ENCODE data around the gene OR6M1.
A peak's percentile ranks its signal among the peaks of the same experiment; 100 is the strongest.

The OR6M1 gene

GRCh38 chr11:123765601-123766000 lies 40.5 kb downstream of the OR6M1 start:
- DNase-seq (no peak), ATAC-seq (replicated peaks) (no peak)
- Mint-ChIP-seq H3K36me3 (peaks cover 3 to 4% of the 10 kb centered on the region in 2 donors), H3K4me1 (no peaks in the 10 kb centered on the region), H3K27ac (no peak overlapping the region), H3K9me3 (peaks cover 13 to 21% of the 10 kb centered on the region in 2 donors), H3K27me3 (peaks cover 17 to 32% of the 10 kb centered on the region in 2 donors), H3K4me3 (no peak overlapping the region)

GRCh38 chr11:123762422-123762821 lies 43.7 kb downstream of the OR6M1 start:
- Mint-ChIP-seq H3K9me3 (peaks cover 13 to 21% of the 10 kb centered on the region in 2 donors), H3K36me3 (peaks cover 3 to 4% of the 10 kb centered on the region in 2 donors), H3K4me1 (no peaks in the 10 kb centered on the region), H3K4me3 (no peak overlapping the region), H3K27me3 (peaks cover 6 to 29% of the 10 kb centered on the region in 2 donors), H3K27ac (no peak overlapping the region)
- ATAC-seq (replicated peaks) (no peak), DNase-seq (no peak)

GRCh38 chr11:123760894-123761293 lies 45.3 kb downstream of the OR6M1 start:
- Mint-ChIP-seq H3K4me3 (no peak overlapping the region), H3K36me3 (peaks cover 3 to 4% of the 10 kb centered on the region in 2 donors), H3K27me3 (peaks cover 7 to 39% of the 10 kb centered on the region in 2 donors), H3K27ac (no peak overlapping the region), H3K4me1 (peaks cover 0 to 3% of the 10 kb centered on the region in 2 donors), H3K9me3 (peaks cover 13 to 21% of the 10 kb centered on the region in 2 donors)
- peak in 1 of 2 donors; percentile 20 for ATAC-seq (replicated peaks)
- no peak for DNase-seq

GRCh38 chr11:123757976-123758375 lies 48.2 kb downstream of the OR6M1 start:
- Mint-ChIP-seq H3K9me3 (peaks cover 10 to 11% of the 10 kb centered on the region in 2 donors), H3K27me3 (peaks cover 13 to 28% of the 10 kb centered on the region in 2 donors), H3K4me1 (peaks cover 3 to 6% of the 10 kb centered on the region in 2 donors), H3K27ac (no peak overlapping the region), H3K36me3 (peaks cover 3 to 6% of the 10 kb centered on the region in 2 donors), H3K4me3 (no peak overlapping the region)
- ATAC-seq (replicated peaks), result no peak
- DNase-seq, result no peak

GRCh38 chr11:123755813-123756212 lies 50.3 kb downstream of the OR6M1 start:
- Mint-ChIP-seq H3K4me1 (peaks cover 3 to 6% of the 10 kb centered on the region in 2 donors), H3K27me3 (peaks cover 27 to 38% of the 10 kb centered on the region in 2 donors), H3K27ac (no peak overlapping the region)

More at GRCh38 chr11:123755813-123756212, 50.3 kb downstream of the OR6M1 start:
- no peak overlapping the region for H3K4me3 Mint-ChIP-seq
- peaks cover 0 to 1% of the 10 kb centered on the region in 2 donors for H3K9me3 Mint-ChIP-seq
- peaks cover 0 to 2% of the 10 kb centered on the region in 2 donors for H3K36me3 Mint-ChIP-seq
- ATAC-seq (replicated peaks) (no peak), DNase-seq (no peak)
